Measurements from ENCODE around the gene WDR6. TPM values are rescaled to one million over a fixed set of nuclear protein-coding genes. Genes with fewer than 3 reads are reported as not detected.

WDR6 gene
- total and polyA plus RNA-seq, 9 of the 15 experiments (the other 6 are each of a cell fraction or from before 2014, with no cell fraction given): 8.9 to 90.6 (median 44.7) TPM

- TF ChIP-seq TEAD1 (CRISPR knock-in tag; IDR thresholded peaks at IDR 0.05): peak in 1 of 2 experiments; percentile 62; a peak in 2 of 4 replicates
- peak; percentile 80 for TF ChIP-seq FIP1L1 (IDR thresholded peaks at IDR 0.05; ENCODE audit: low read depth, low read length, poor library complexity, severe bottlenecking)
- TF ChIP-seq ESRRA (IDR thresholded peaks at IDR 0.05; ENCODE audit: borderline replicate concordance, low read depth): peak; percentile 70; the same call in 1 of the 2 replicates
- TF ChIP-seq TRIM24 (IDR thresholded peaks at IDR 0.05): no peak
- TF ChIP-seq, protein P1, sequence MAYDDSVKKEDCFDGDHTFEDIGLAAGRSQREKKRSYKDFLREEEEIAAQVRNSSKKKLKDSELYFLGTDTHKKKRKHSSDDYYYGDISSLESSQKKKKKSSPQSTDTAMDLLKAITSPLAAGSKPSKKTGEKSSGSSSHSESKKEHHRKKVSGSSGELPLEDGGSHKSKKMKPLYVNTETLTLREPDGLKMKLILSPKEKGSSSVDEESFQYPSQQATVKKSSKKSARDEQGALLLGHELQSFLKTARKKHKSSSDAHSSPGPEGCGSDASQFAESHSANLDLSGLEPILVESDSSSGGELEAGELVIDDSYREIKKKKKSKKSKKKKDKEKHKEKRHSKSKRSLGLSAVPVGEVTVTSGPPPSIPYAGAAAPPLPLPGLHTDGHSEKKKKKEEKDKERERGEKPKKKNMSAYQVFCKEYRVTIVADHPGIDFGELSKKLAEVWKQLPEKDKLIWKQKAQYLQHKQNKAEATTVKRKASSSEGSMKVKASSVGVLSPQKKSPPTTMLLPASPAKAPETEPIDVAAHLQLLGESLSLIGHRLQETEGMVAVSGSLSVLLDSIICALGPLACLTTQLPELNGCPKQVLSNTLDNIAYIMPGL (CRISPR knock-in tag; IDR thresholded peaks at IDR 0.05): 0 out of 2 replicates have a peak, but pooled peaks have one; percentile 8
- no peak for TF ChIP-seq BACH1 (tag; IDR thresholded peaks at IDR 0.05)
- 0 out of 2 replicates have a peak, but pooled peaks have one; percentile 31 for TF ChIP-seq GTF2A2 (tag; IDR thresholded peaks at IDR 0.05)
- TF ChIP-seq ZNF165 (CRISPR knock-in tag; IDR thresholded peaks at IDR 0.05; ENCODE audit: borderline replicate concordance): no peak
- peak; percentile 89 for TF ChIP-seq ZNF511 (CRISPR knock-in tag; IDR thresholded peaks at IDR 0.05)
- TF ChIP-seq NFYB (IDR thresholded peaks at IDR 0.05; ENCODE audit: extremely low read depth, insufficient read length): no peak
- no peak for TF ChIP-seq ZNF507 (tag; conservative IDR thresholded peaks at IDR 0.05)
- TF ChIP-seq RBFOX2 (IDR thresholded peaks at IDR 0.05; ENCODE audit: low read depth, low read length): peak; percentile 100
- TF ChIP-seq TAF1 (IDR thresholded peaks at IDR 0.05; ENCODE audit: control insufficient read depth, extremely low read depth, insufficient read depth, low read length, severe bottlenecking): peak; percentile 71
- TF ChIP-seq, protein P2, sequence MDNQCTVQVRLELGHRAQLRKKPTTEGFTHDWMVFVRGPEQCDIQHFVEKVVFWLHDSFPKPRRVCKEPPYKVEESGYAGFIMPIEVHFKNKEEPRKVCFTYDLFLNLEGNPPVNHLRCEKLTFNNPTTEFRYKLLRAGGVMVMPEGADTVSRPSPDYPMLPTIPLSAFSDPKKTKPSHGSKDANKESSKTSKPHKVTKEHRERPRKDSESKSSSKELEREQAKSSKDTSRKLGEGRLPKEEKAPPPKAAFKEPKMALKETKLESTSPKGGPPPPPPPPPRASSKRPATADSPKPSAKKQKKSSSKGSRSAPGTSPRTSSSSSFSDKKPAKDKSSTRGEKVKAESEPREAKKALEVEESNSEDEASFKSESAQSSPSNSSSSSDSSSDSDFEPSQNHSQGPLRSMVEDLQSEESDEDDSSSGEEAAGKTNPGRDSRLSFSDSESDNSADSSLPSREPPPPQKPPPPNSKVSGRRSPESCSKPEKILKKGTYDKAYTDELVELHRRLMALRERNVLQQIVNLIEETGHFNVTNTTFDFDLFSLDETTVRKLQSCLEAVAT (IDR thresholded peaks at IDR 0.05): no peak
- TF ChIP-seq KLF1 (tag; IDR thresholded peaks at IDR 0.05): 0 out of 2 replicates have a peak, but pooled peaks have one; percentile 43
- peak; percentile 99 for TF ChIP-seq POLR2AphosphoS2 (IDR thresholded peaks at IDR 0.05; ENCODE audit: low read length)
- peak; percentile 98 for TF ChIP-seq ZBTB2 (IDR thresholded peaks at IDR 0.05)
- TF ChIP-seq CREM (IDR thresholded peaks at IDR 0.05; ENCODE audit: low read depth): peak; percentile 99
Observed at GRCh38 chr3:49028673-49029562, 21.7 kb downstream of the WDR6 start, which contains the start of gene IMPDH2 (continued).
